ENCODE measurements around the gene CACNA1S.

The CACNA1S gene

DNA sequence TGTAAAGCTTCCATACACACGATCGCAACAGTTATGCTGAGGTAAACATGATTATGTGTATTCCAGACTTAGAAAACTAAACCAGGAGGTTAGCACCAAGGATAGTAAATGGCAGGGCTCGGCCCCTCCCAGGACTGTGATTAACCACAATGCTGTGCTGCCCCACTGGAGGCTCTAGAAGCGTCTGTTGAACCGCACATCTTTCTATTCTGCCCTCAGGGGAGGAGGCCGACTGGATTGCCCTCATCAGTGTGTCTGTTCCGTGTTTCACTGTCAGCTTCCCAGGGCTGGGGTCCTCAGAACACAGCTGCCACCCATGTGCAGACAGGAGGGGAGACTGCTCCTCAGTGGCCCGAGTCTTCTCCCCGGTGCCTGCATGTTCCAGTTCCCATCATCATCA, 27.5 kb upstream of the CACNA1S start:
- DNase-seq = no peak

GRCh38 chr1:201139306-201139705, 27.1 kb upstream of the CACNA1S start:
- no peak for DNase-seq

GRCh38 chr1:201138311-201138840, 26.1 kb upstream of the CACNA1S start:
- no peak for DNase-seq

DNA sequence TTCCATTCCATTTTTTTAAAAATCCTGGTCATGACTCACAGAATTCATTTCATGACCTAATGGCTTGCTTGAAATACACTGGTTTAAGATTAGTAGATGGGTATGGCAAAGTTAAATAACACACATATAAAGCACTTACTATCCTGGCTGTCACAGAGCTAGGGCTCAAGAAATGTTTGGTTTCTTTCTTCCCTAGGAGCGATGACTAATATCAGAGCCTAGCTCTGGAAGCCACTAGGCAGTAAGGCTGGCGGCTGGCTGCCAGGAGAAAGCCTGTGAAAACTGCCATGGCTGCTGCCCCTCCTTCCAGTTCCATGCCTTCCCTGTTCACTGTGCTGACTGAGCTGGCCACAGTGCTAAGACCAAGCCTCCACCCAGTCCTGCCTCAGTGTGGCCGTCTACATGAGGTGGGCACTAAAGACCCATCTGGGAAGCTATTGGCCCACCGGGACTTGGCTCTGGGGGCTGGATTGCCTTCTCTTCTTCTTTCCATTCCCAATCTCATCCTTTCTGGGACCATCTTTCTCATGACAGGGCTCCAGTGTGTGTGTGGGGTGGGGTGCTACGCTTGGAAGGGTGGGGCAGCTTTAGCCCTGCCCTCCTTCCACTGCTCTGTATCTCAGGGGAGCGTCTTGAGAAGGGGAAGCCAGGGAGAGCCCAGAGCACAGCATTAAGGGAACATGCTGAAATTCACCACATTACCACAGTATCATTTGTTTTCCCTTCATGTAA, 25.5 kb upstream of the CACNA1S start:
- no peak for DNase-seq

DNA sequence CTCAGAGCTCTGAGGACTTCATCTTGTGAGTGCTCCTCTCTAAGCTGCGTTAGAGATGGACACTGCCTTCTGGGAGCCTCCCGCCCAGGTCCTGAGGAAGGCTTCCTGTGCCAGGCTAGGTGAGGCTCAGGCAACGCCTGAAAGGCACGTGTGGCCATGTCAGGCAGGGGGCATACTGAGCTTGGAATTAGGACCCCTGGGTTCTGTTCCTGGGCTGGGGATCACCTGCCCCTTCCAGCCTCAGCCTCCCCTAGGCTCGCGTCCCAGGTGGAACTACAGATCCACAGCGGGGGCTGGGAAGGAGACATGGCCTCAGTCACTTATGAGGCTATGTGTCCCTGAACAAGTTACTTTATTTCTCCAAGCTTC, 24.8 kb upstream of the CACNA1S start:
- DNase-seq = no peak

GRCh38 chr1:201136355-201137023, 24.3 kb upstream of the CACNA1S start:
- no peak for DNase-seq

DNA sequence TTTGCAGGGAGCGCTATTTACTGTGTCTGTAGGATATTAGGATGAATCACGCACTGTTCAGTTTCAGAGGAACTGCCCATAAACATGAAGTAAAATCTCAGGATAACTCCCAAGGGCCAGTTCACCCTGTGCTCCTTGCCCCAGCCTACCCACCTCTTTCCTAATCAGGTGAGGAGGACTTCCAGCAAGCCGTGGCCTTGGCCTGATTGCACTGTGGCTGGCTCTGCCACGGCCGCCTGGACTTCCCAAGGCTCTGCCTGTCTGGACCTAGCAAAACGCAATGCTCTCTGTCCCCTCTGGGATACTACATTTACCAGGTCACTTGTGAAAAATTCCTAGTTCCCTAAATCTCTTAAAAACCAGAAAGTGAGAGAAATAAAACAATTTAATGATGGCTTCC, 22.2 kb upstream of the CACNA1S start:
- no peak for DNase-seq

GRCh38 chr1:201131398-201131797, 19.2 kb upstream of the CACNA1S start:
- DNase-seq = no peak

GRCh38 chr1:201128962-201129361, 16.7 kb upstream of the CACNA1S start:
- DNase-seq = no peak

GRCh38 chr1:201128476-201128875, 16.2 kb upstream of the CACNA1S start:
- no peak for DNase-seq

GRCh38 chr1:201127755-201128455, 15.7 kb upstream of the CACNA1S start:
- no peak for DNase-seq

DNA sequence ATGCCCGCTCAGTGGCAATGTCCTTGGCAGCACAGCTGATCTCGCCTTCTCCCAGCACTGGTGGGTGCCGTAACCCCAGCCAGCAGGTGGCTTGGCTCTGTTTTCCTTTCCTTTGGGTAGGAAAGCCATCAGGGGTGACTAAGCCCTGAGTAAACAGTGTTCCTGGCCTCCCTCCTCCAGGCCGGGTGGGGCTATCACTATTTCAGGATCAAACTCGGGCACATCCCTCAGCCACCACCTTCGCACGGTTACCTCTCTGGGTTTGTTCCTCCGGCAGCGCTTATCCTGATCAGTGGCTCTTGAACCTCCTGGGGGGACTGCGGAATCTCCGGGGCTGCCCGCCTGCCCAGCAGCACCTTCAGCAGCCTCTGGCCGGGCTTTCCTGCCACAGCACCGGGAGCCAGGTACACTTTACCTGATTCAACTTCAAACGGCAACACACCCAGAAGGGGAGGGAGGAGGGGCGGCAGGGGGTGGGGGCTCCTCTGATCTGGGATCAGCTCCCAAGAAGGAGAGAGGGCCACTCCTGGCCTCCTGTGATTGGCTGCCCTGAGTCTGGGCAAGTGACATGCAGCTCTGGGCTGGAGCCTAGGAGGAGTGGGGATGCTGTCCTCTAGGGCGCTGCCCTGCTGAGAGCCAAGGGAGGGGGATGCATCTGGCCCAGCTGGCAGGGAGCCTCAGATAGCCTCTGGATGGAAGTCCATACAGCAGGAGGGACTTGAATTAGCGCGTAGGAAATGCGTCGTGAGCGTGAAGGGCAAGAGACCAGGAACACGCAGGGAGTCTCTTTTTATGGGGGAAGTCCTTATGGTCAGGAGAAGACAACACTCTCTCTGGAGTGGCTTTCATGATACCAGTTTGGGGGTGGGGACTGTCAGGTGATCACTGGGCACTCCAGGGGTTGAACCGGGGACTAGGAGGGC, 14.9 kb upstream of the CACNA1S start, which contains the start of gene ASCL5:
Gene ASCL5, minus strand, starts transcription at position 353 of the 923 bp plus-strand sequence. CDS start 11,812 bp downstream, outside the sequence.
- DNase-seq = no peak

GRCh38 chr1:201126463-201126831, 14.2 kb upstream of the CACNA1S start:
- DNase-seq = no peak

- DNase-seq = no peak
Observed at GRCh38 chr1:201125800-201126199, 13.6 kb upstream of the CACNA1S start.

- no peak for DNase-seq
Observed at GRCh38 chr1:201125019-201125418, 12.8 kb upstream of the CACNA1S start.

GRCh38 chr1:201123866-201124265, 11.6 kb upstream of the CACNA1S start:
- no peak for DNase-seq

DNA sequence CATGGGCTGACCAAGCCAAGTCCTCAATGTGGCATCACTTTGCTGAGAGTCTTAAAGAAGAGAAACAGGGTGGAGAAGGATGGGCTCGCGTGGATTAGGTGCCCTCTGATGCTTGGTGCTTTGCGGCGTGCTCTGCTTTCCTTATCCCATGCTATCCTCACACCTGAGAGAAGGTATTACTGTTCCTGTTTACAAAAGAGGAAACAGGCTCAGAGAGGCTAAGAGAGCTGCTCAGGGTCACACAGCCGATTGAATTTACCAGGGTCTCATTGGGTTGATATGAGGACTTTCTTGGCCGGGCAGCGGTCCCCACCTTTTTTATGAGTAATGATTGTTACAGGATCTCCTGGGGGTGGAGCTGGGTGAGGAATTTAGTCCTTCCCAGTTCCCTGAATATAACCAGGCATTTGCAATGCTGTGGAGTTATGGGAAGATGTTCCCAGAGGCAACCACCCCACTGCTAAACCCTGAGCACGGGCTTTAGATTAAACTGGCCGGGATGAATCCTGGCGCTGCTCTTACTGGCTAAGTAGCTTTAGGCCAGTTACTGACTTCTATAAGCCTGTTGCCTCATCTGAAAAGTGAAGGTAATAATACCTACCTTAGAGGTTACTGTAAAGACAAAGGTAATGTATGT, 10.2 kb upstream of the CACNA1S start:
- no peak for DNase-seq

GRCh38 chr1:201119206-201120197, 7.3 kb upstream of the CACNA1S start:
- DNase-seq = peak; percentile 52

GRCh38 chr1:201116091-201116490, 3.9 kb upstream of the CACNA1S start:
- DNase-seq = no peak

- no peak for DNase-seq
Observed at GRCh38 chr1:201115390-201115937, 3.2 kb upstream of the CACNA1S start.
